Activated CD4-positive, alpha-beta T cell treated with anti-CD3 and anti-CD28 coated beads, Interleukin-2, amount 50 U/mL, for 24 hours (primary cell): ENCODE measurements around the gene PDPN.

Experiments used
- DNase-seq, 2 donors: peaks; one replicate each; pipeline ENCODE4 v3.0.0-alpha.2; 2020; ENCODE audit warnings: low read depth in 1 of 2, low spot score in 1 of 2

The PDPN gene

DNA sequence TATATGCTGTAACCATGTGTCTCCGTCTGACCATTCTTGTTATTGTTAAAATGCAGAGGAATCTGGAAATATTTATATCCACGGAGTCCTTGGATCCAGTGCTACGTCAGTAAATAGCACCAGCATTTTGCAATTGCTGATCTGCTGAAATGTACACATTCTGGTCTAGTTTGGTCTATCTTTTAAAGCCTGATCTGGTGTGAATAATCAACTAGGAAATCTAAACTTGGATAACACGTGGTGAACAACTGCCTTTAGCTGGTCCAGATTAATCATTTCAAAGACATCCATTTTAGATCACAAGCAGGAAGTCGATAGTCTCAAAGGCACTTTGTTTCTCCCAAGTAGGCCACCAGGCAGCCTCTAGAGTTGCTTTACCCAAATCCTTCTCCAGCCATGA lies 32.6 kb downstream of the PDPN start:
- no peak for DNase-seq

DNA sequence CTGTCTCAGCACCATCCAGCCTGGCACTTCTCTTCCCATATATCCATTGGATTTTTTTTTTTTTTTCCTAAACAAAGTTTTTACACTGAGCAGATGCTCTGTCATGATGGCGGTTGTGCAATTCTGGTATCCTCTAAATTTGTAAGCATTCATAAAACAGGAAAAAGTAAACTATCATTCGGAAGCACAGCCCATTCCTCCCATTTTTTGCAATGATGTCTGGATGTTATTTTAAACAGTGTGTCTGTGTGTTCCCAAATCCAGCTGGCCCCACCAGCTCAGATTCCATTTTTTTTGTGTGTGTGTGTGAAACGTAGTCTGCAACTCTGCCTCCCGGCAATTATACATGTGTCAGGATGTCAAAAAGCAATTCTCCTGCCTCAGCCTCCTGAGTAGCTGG lies 33.5 kb downstream of the PDPN start:
- DNase-seq = no peak

DNA sequence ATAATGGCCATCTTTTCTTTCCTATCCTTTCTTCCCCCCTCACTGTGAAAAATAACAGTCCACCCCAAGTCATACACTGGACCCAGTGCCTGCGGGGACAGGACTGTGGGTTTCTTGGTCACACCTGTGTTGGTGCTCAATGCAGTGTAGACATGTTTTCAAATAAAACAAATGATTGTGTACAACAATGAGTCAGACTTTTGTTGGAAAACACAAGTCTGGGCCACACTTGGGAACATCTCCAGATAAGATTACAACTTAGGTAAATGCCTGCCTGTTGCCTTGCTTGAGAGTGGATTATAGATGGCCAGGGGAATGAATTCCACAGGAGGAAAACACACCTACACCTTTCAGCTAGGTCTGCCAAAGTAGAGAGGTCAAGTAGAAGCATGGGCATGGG lies 34.1 kb downstream of the PDPN start:
- no peak for DNase-seq

DNA sequence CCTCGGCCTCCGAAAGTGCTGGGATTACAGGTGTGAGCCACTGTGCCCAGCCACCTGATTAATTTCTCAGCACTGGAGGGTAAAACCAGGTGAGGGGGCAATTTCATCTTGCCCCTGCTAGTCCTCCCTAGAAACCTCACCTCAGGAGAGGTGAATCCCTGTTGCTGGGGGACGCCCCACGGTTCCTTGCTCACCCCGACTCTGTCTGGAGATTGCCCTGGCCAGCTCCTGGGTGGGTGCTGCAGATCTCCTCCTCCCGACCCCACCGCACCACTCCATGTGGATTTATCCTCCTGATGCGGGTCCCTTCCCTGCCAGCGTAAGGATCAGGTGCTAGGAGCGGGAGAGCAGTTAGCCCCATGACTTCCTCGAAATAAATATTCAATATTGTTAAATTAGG lies 34.9 kb downstream of the PDPN start:
- no peak for DNase-seq

DNA sequence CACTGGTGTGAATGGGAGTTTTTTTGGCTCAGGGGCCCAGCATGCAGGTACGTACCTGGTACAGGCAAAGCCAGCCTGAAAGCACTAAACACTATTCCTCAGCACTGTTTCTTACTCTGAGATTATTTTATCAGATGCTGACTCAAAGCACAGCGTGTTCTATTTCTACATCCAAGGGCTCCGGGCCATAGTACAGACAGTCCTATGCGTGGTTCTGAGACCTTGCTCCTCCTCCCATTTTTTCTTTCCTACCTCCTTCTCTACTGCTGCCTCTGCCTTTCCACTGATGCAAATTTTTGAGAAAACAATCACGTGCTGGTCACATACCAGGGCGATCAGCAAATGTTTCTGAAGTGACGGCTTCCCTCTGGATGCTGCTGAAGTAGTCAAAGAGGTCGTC lies 36.3 kb downstream of the PDPN start:
- DNase-seq = no peak

DNA sequence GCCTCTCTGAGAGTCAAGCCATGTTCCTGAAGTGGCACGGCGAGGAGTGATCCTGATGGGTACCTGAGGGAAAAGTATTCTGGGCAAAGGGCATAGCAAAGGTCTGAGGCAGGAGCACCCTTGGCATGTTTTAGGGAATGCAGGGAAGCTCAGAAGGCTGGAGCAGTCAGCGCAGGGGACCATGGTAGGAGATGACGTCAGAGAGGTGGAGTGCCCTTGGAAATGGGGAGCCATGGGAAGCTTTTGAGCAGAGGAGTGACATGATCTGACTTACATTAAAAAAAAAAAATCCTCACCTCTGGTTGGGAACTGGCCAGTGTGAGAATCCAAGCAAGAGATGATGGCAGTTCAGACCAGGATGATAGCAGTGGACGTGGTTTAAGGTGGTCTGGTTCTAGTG lies 37.2 kb downstream of the PDPN start:
- no peak for DNase-seq

DNA sequence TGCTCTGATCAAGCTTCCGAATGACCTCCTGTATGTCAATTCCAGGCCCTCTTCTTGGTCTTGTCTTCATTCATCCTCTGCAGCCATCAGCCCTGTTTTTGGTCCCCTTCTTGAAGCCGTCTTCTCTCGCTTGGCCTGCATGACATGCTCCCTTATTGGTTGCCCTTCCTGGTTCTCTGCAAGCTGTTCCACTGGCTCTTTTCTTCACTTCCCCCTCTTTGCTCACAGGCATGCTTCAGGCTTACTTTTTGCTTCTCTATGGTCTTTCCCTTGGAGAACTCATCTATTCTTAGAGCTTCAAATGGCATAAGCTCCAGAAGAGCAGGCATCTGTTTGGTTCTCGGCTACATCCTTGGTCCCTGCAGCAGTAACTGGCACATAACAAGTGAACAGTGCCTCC lies 38.8 kb downstream of the PDPN start:
- no peak for DNase-seq

DNA sequence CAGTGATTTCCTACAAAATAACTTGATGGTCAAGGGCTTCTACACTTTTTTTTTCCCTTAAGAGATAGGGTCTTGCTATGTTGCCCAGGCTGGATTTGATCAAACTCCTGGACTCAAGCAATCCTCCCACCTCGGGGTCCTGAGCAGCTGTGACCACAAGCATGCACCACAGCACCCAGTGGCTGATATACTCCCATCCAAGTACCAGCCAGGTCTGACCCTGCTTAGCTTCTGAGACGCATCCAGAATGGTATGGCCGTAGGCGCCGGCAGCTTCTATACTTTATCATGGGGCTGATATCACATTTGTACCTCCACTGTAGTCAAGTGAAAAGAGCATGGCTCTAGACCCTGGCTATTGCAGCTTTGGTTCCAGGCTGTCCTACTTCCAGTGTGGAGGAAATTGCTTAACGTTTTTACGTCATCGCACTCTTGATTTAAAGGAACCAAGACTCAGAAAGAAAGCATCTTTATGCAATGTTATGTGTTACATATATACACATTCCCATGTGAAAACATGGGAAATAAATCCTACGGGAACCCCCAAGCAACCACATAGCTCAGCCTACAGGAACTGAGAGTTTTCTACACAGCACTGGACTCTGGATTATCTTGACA lies 39.5 kb downstream of the PDPN start:
- no peak for DNase-seq

DNA sequence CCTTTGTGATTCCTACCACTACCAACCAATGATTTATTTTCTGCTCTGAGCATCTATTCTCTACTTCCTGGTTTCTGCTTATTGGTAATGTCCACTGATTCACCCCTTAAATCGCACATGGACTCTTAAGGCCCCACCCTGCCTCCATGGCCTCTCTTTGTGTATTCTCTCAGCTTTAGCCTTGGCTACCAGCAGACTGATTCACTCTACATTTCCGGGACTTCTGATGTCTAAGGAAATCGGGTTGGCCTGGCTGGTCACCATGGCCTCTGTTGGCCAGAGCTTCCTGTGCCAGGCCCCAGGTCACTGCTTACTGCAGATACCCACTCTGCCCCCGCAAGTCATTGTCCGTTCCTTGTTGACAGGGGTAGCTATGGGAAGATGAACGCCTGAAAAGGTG lies 40.9 kb downstream of the PDPN start:
- DNase-seq = no peak

DNA sequence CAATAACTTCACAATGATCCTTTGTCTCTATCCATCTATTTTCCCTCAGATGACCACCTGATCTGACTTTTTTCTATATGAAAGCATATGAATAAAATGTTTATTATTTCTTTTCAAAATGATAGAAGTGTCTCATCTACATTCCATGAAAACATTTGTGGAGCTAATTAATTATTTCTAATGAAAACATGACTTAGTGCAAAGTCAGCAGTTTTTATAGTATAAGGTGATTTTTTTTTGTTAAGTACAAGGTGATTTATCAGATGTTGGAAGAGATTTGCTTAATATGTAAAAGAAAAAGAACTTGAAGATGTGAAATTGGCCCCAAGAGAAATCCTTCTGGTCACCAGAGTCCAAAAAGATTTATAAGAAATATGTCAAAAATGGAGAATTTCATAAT lies 43.5 kb downstream of the PDPN start:
- no peak for DNase-seq

DNA sequence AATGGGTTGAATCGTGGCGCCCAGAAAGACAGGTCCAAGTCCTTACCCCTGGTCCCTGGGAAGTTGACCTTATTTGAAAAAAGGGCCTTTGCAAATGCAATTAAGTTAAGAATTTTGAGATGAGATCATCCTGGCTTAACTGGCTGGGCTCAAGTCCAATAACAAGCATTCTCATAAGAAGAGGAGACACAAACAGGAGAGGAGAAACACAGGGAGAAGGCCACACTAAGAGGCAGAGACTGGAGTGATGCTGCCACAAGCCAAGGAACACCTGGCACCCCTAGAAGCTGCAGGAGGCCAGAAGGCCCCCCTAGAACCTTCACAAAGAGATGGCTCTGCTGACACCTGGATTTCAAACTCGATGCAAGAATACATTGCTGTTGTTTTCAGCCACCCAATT lies 44.6 kb downstream of the PDPN start:
- DNase-seq = no peak

DNA sequence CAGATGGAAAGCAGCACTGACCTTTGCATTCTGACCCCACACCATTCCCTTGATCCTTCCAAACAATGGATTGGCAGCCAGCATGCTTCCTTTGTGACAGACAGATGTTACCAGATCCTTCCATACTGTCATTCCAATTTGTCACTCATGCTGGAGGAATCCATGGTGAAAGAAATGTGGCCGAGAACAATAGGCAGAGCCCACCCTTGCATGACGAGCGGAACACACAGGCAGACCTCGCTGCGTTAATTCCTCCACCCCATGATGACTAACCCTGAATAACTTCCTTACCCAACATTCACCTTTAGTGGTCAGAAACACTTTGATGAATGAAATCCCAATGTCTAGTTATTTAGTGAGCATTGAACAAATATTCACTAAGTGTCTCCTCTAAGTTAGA lies 45.1 kb downstream of the PDPN start:
- DNase-seq = no peak

DNA sequence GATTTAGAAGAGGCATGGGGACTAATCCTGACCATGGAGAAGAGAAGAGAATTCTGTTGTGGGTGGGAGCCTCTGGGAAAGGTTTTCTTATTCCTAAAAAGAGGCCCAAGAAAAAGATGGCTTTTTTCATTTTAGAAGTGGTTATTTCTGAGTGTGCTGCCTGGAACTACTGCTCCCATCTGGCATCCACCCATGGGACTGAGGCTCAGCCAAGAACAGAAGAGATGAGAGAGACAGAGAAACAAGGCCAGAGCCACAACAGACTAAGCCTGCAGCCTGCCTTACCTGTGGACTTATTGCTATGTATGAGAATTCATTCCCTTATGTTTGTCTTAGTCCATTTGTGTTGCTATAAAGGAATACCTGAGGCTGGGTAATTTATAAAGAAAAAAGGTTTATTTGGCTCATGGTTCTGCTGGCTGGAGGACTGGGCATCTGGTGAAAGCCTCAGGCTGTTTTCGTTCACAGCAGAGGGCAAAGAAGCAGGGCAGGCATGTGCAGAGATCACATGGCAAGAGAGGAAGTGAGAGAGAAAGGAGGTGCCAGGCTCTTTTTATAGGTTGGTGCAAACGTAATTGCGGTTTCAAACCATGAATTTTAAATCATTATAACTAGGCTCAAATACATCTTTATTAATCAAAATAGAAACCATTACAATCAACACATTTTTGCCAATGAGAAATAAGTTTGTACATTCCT lies 58.8 kb downstream of the PDPN start:
- no peak for DNase-seq

DNA sequence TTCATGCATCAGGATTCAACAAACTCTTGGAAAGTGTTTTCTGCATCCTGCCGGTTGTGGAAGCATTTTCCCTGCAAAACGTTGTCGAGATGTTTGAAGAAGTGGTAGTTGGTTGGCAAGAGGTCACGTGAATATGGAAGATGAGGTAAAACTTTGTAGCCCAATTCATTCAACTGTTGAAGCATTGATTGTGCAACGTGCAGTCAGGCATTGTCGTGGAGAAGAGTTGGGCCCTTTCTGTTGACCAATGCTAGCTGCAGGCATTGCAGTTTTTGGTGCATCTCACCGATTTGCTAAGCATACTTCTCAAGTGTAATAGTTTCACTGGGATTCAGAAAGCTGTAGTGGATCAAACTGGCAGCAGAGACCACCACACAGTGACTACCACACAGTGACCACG lies 59.4 kb downstream of the PDPN start:
- DNase-seq = no peak

DNA sequence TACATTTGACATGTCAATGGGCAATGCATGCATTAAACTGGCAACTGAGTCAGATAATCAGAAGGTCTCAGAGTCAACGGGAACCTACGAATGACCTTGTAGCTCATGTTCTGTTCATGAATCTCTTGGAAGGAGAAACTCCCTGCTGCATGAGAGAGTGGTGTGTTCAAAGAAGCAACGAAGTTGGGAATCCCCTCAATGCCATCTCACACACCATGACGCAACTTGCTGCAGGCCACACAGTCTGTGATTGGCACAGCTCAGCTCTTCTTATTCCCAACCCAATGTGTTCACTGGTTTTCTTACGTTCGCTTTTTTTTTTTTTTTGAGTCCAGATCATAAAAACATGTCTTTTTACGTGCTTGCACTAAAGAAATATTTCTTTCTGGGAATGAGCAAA lies 62.9 kb downstream of the PDPN start:
- no peak for DNase-seq

DNA sequence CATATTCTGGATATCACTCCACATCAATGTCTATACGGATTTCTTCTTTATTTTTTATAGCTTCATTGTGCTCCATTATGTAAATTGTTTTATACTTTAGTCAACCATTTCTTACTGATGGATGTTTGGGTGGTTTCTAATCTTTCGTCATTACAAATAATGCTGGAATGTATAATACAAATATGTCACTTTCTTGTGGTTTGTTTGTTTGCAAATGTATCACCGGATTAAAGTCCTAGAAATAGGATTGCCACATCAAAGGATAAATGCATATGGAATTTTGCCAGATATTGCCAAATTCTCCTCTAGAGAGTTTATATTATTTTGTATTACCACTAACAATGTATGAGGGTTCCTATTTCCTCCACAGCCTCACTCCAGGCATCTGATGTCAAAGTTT lies 67.6 kb downstream of the PDPN start:
- DNase-seq = no peak

DNA sequence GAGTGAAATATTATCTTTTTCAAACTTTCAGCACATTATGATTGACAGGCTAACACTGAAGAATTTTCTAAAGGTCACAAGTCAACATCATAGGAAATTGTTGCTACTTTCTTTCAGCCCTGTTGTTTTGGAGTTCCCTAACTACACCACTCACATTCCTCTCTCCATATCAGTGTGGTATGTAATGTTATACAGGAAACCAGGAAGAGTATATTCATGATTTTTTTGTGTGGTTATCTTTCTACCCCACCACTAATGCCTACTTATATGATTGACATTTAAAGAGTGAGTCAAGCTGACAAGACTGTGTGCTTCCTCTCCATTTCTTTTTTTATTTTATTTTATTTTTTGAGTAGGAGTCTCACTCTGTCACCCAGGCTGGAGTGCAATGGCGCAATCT lies 68.6 kb downstream of the PDPN start:
- no peak for DNase-seq

DNA sequence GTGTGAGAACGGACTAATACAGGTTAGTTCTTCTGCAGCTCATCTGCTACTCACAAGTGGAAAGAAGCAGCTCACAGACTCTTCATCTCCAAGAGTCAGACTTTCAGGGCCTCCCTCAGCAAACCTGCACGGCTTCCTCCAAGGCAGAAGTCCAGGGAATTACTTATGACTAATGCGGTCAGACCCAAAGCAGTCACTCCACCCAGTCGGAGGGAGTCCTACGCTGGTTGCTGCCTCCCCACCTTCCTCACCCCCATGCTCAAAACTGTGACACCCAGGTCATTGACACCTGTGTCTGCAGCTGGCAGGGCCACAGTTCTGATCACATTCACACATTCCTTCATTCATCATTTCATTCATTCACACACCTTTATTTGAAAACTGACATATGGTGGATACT lies 77.9 kb downstream of the PDPN start:
- no peak for DNase-seq

DNA sequence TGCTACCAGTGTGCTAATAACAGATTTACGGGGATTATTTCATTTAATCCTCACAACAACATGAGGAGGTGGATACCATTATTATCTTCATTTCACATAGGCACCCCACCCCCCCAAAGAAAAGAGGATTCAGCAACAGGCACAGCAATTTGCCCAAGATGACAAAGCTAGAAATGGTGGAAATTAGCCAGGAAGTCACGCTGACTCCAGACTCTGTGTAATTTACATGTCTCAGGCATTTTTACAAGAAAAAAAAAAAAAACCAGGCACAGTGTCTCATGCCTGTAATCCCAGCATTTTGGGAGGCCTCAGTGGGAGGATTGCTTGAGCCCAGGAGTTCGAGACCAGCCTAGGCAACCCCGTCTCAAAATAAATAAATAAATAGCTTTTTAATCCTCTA lies 78.9 kb downstream of the PDPN start:
- DNase-seq = no peak

DNA sequence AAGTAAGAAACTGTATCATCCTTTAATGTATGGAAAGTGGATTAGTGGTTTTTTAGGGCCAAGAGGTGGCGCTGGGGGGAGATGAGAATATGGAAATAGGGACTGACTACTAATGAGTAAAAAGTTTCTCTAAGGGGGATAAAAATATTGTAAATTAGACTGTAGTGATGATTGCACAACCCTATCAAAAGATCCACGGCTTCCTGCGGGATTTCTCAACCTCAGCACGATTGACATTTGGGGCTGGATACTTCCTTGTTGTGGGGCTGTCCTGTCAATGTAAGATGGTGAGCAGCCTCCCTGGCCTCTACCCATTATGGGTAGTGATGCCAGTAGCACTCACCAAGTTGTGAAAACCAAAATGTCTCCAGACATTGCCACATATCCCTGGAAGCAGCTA lies 80.3 kb downstream of the PDPN start:
- no peak for DNase-seq

DNA sequence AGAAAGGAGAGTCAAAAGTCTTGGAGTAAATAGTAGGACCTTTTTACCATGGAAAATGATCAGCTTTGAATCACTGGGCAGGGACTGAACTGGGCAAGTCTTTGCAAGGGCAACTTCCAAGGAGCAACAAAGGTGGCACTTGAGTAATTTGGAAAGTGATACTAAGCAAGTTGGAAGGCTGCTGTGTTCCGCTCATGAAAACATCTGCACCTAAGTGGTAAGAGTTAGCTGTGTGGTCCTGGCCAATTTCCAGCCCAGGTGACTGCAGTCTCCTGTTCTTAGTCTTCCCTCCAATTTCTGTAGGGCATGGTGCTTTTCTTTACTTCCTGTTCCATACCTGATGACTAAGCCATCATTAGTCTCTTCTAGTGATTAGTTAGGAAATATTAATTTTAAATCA lies 80.8 kb downstream of the PDPN start:
- DNase-seq = no peak

DNA sequence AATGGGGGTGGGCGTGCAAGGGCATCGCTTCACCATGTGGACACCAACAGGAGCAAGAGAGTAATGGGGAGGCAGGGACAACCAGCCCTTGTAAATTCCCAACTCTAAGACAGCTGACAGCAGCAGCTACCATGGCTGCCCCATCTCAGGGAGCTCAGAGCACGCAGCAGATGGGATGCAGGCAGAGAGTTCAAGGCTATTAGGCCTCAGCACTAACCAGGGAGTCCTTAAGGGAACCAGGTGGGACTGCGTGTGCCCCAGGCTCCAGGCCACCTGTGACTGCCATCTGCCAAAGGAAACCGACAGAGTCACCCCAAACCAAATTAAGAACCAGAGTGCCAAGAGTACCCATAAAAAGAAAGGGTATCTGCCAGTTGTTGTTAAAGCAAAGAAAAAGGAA lies 82.7 kb downstream of the PDPN start:
- DNase-seq = no peak
